ENCODE measurements around the gene CDC7.
"Not testable (repeated sequence)": the region's sequence is repeated elsewhere in the genome, so short reads cannot be mapped to it uniquely, and the experiment has no call there.

CDC7 gene

GRCh38 chr1:91513160-91513559 lies 12.5 kb downstream of the CDC7 start:
- no peak for DNase-seq

- no peak for DNase-seq
Measured at GRCh38 chr1:91513706-91514105, 13.1 kb downstream of the CDC7 start.

GRCh38 chr1:91515994-91516393 lies 15.3 kb downstream of the CDC7 start:
- DNase-seq: no peak

- not testable (repeated sequence) for DNase-seq
Measured at GRCh38 chr1:91516605-91517004, 16.0 kb downstream of the CDC7 start.

GRCh38 chr1:91519167-91519566 lies 18.5 kb downstream of the CDC7 start:
- DNase-seq: not testable (repeated sequence)

- no peak for DNase-seq
Measured at GRCh38 chr1:91520942-91521507, 20.4 kb downstream of the CDC7 start.

- DNase-seq: peak in 1 of 2 donors; percentile 14
Measured at GRCh38 chr1:91523482-91523881, 22.8 kb downstream of the CDC7 start.

GRCh38 chr1:91526496-91526895 lies 25.8 kb downstream of the CDC7 start:
- no peak for DNase-seq

- DNase-seq: no peak
Measured at GRCh38 chr1:91527266-91527765, 26.7 kb downstream of the CDC7 start.

- DNase-seq: no peak
Measured at GRCh38 chr1:91527781-91528180, 27.1 kb downstream of the CDC7 start.

GRCh38 chr1:91529856-91530255 lies 29.2 kb downstream of the CDC7 start:
- no peak for DNase-seq

GRCh38 chr1:91533361-91534024 lies 32.8 kb downstream of the CDC7 start:
- DNase-seq: no peak

GRCh38 chr1:91535441-91535840 lies 34.8 kb downstream of the CDC7 start:
- DNase-seq: no peak

GRCh38 chr1:91537281-91537986 lies 36.8 kb downstream of the CDC7 start:
- no peak for DNase-seq

- no peak for DNase-seq
Measured at GRCh38 chr1:91537987-91538304, 37.3 kb downstream of the CDC7 start.

- DNase-seq: no peak
Measured at GRCh38 chr1:91540910-91541309, 40.3 kb downstream of the CDC7 start.

- DNase-seq: no peak
Measured at GRCh38 chr1:91541918-91542533, 41.4 kb downstream of the CDC7 start.

GRCh38 chr1:91545506-91546300 lies 45.1 kb downstream of the CDC7 start:
- DNase-seq: no peak

- DNase-seq: no peak
Measured at GRCh38 chr1:91546301-91546581, 45.6 kb downstream of the CDC7 start.

GRCh38 chr1:91546876-91547275 lies 46.2 kb downstream of the CDC7 start:
- no peak for DNase-seq

- no peak for DNase-seq
Measured at GRCh38 chr1:91548376-91549040, 47.9 kb downstream of the CDC7 start.

GRCh38 chr1:91549041-91549735 lies 48.5 kb downstream of the CDC7 start:
- DNase-seq: no peak

All from stimulated activated CD4-positive, alpha-beta T cell treated with anti-CD3 and anti-CD28 coated beads, Interleukin-2, amount 100 ng/mL, for 48 hours (primary cell).